B cell (primary cell): ENCODE results near the gene ASTN1. TPM values are rescaled to one million over a fixed set of nuclear protein-coding genes. Genes with fewer than 3 reads are reported as not detected.

ENCODE experiments used
- ATAC-seq: fragments of 200-7000 bp; cut with Tn5 transposase; one replicate; pipeline ENCODE4 v1.10.0; 2021; ENCODE audit warnings: low read depth, mild to moderate bottlenecking, moderate number of reproducible peaks, moderate library complexity
- CTCF ChIA-PET: fragments of 350-600 bp; sonication (Branson Sonifier 250); formaldehyde crosslinking; loops from one replicate; lab custom pipeline; 2021; ENCODE audit warnings: antibody characterized with exemption, inconsistent platforms; lab: Charles Lee
- POLR2A ChIA-PET: fragments of 350-600 bp; sonication (Branson Sonifier 250); formaldehyde crosslinking; loops from one replicate; lab custom pipeline; 2021; ENCODE audit warnings: antibody characterized with exemption; lab: Charles Lee
- DNase-seq: peaks from one replicate; pipeline ENCODE4 v3.0.0; 2013
- H2AFZ ChIP-seq: 2 replicates; pipeline ENCODE4 v1.6.1; 2012; ENCODE audit warnings: mild to moderate bottlenecking, low read depth, low read length; ENCODE audit not compliant: insufficient read depth, poor library complexity, severe bottlenecking
- H3K27ac ChIP-seq, 2 donors: 1 replicate in 1 of 2; 2 replicates in 1 of 2; pipeline ENCODE4 v1.5.1; 2012 to 2013; ENCODE audit warnings: low read length in 2 of 2, mild to moderate bottlenecking in 2 of 2, moderate library complexity in 1 of 2
- H3K27me3 ChIP-seq, 4 experiments: fragments of 200-600 bp in 1 of 4; sonication (generic) in 1 of 4; replicated peaks in 1 of 4; 1 replicate in 2 of 4; 2 replicates in 2 of 4; pipeline versions ENCODE4 v1.6.1 to v1.7.0; 2013 to 2016; ENCODE audit warnings: low read length in 3 of 4, mild to moderate bottlenecking in 2 of 4, mixed read lengths in 1 of 4, moderate library complexity in 1 of 4; ENCODE audit not compliant: insufficient read depth in 4 of 4, control insufficient read depth in 3 of 4; ENCODE audit errors: control extremely low read depth in 1 of 4
- H3K36me3 ChIP-seq, 2 experiments: replicated peaks in 1 of 2; 1 replicate in 1 of 2; 2 replicates in 1 of 2; pipeline versions ENCODE4 v1.6.1 to v1.7.1; 2013; ENCODE audit warnings: low read length in 1 of 2; ENCODE audit not compliant: insufficient read depth in 2 of 2, control insufficient read depth in 1 of 2; ENCODE audit errors: control extremely low read depth in 1 of 2, extremely low read depth in 1 of 2
- H3K4me1 ChIP-seq, 2 donors: fragments of 200-600 bp in 1 of 2; sonication (generic) in 1 of 2; 1 replicate in 1 of 2; 2 replicates in 1 of 2; pipeline versions ENCODE4 v1.5.1 to v1.6.1; 2013 to 2017; ENCODE audit warnings: low read length in 2 of 2; ENCODE audit not compliant: control insufficient read depth in 2 of 2, insufficient read depth in 2 of 2
- H3K4me2 ChIP-seq: replicated peaks from 2 replicates; pipeline ENCODE3; 2012; ENCODE audit warnings: mild to moderate bottlenecking, low read depth, low read length; ENCODE audit not compliant: poor library complexity, severe bottlenecking
- H3K4me3 ChIP-seq, 5 experiments: fragments of 200-600 bp in 1 of 5; sonication (generic) in 1 of 5; 1 replicate in 3 of 5; 2 replicates in 2 of 5; pipeline versions ENCODE4 v1.5.1 to v1.7.0; 2011 to 2016; ENCODE audit warnings: low read length in 4 of 5, mild to moderate bottlenecking in 4 of 5, low read depth in 2 of 5, control low read depth in 1 of 5, moderate library complexity in 1 of 5; ENCODE audit not compliant: insufficient read depth in 1 of 5; ENCODE audit errors: control extremely low read depth in 1 of 5, extremely low read depth in 1 of 5
- H3K79me2 ChIP-seq: fragments of 200-600 bp; sonication (generic); one replicate; pipeline ENCODE4 v1.6.0; 2016; ENCODE audit warnings: low read length; ENCODE audit not compliant: control insufficient read depth, insufficient read depth
- H3K9ac ChIP-seq: fragments of 200-600 bp; sonication (generic); 2 replicates; pipeline ENCODE4 v1.6.1; 2017; ENCODE audit warnings: mild to moderate bottlenecking, low read length, moderate library complexity
- H3K9me3 ChIP-seq, 3 donors: one replicate each; pipeline versions ENCODE4 v1.6.1 to v1.7.1; 2013; ENCODE audit warnings: low read length in 2 of 3; ENCODE audit not compliant: control insufficient read depth in 2 of 3, insufficient read depth in 1 of 3; ENCODE audit errors: control extremely low read depth in 1 of 3
- H4K20me1 ChIP-seq: 2 replicates; pipeline ENCODE4 v1.6.0; 2012; ENCODE audit warnings: mild to moderate bottlenecking, low read length; ENCODE audit not compliant: insufficient read depth, control insufficient read depth, poor library complexity, severe bottlenecking
- H3K27ac Mint-ChIP-seq: one replicate; pipeline ENCODE4 v1.8.0; 2021; ENCODE audit warnings: mixed read lengths
- H3K27me3 Mint-ChIP-seq: one replicate; pipeline ENCODE4 v1.8.0; 2021; ENCODE audit warnings: mixed read lengths
- H3K4me1 Mint-ChIP-seq: one replicate; pipeline ENCODE4 v1.8.0; 2021; ENCODE audit warnings: mixed read lengths
- H3K4me3 Mint-ChIP-seq: one replicate; pipeline ENCODE4 v1.8.0; 2021; ENCODE audit warnings: mixed read lengths
- H3K9me3 Mint-ChIP-seq: one replicate; pipeline ENCODE4 v1.8.0; 2022; ENCODE audit warnings: mixed read lengths; ENCODE audit not compliant: insufficient read depth
- CTCF ChIP-seq: fragments of 200-600 bp; IDR thresholded peaks from one replicate; pipeline ENCODE4 v1.8.0; 2022; ENCODE audit warnings: antibody characterized with exemption, mild to moderate bottlenecking
- EZH2 ChIP-seq: IDR thresholded peaks from 2 replicates; pipeline ENCODE4 v1.6.1; 2012; ENCODE audit warnings: borderline replicate concordance, low read depth, mild to moderate bottlenecking, moderate library complexity, low read length; ENCODE audit not compliant: insufficient read depth, poor library complexity, severe bottlenecking
- WGBS: methylation state at CpG from one replicate; pipeline ENCODE4 v1.1.5; 2013; ENCODE audit warnings: missing lambda C conversion rate; ENCODE audit not compliant: insufficient coverage; 5-methylcytosine and 5-hydroxymethylcytosine counted together
- intact Hi-C: fragments of 100-400 bp; cut with micrococcal nuclease; formaldehyde crosslinking; loops from one replicate; pipeline ENCODE4 v1.10.0; 2022
- polyA plus RNA-seq: library from polyadenylated mRNA; depleted of rRNA; stranded (reverse); fragments of >200 nt; gene quantifications from 2 replicates; pipeline ENCODE4 v1.2.3, GENCODE V29; 2012
- small RNA-seq: library from RNA; depleted of rRNA; stranded (forward); fragments of <200 nt; gene quantifications from one replicate; pipeline ENCODE3, GENCODE V24; 2012; ENCODE audit warnings: low replicate concordance, low read depth; ENCODE audit not compliant: insufficient read length
- total RNA-seq, 2 donors: library from RNA; stranded (reverse); fragments of 120-200 nt in 1 of 2; gene quantifications; 1 replicate in 1 of 2; 2 replicates in 1 of 2; pipeline versions ENCODE4 v1.2.3 to v1.2.4, GENCODE V29; 2013 to 2022

The ASTN1 gene
- total and polyA plus RNA-seq, 2 donors (not counting 1 experiment from before 2014, with no cell fraction given) = not detected

- Histone ChIP-seq H3K36me3 (no peaks in the 10 kb centered on the region), H3K4me3 (no peak overlapping the region), H2AFZ (no peak overlapping the region), H3K79me2 (no peaks in the 10 kb centered on the region), H3K9me3 (peaks cover 0 to 1% (median 0%) of the 10 kb centered on the region in 3 donors), H3K4me1 (no peaks in the 10 kb centered on the region), H3K27ac (no peak overlapping the region), H3K4me2 (no peak overlapping the region), H3K27me3 (peaks cover 0 to 3% (median 0%) of the 10 kb centered on the region in 4 experiments), H4K20me1 (no peaks in the 10 kb centered on the region), H3K9ac (no peak overlapping the region)
- DNase-seq (no peak), ATAC-seq (no peak)
- TF ChIP-seq CTCF = no peak
- no peak for TF ChIP-seq EZH2
- H3K4me3 Mint-ChIP-seq = no peak overlapping the region
- H3K27me3 Mint-ChIP-seq = no peaks in the 10 kb centered on the region
- intact Hi-C loops = no loop called here
- H3K9me3 Mint-ChIP-seq = no peaks in the 10 kb centered on the region
- CTCF ChIA-PET = no interaction called here
- H3K4me1 Mint-ChIP-seq = no peaks in the 10 kb centered on the region
- POLR2A ChIA-PET = no interaction called here
- H3K27ac Mint-ChIP-seq = no peak overlapping the region
- 86% methylated on average over 1 of the region's 2 CpGs for whole genome bisulfite sequencing
Observed at GRCh38 chr1:176809292-176809691, 355.2 kb downstream of the ASTN1 start.

Small RNA genes lying within 50 kb of the gene (small RNA-seq; reads per million reads assigned to genes)
- gene MIR488 = not detected

Other genes with a start within 250 kb of the ASTN1 start
- not detected in 2 replicates for gene BRINP2, start 6.2 kb upstream of the ASTN1 start, total RNA-seq
- not detected in 2 replicates for gene BRINP2, start 6.2 kb upstream of the ASTN1 start, polyA plus RNA-seq